Left lung (tissue), 10 donors: ENCODE results near the gene CCDC33. TPM values are rescaled to one million over a fixed set of nuclear protein-coding genes. Genes with fewer than 3 reads are reported as not detected.

Source experiments
- ATAC-seq: fragments of 200-7000 bp; cut with Tn5 transposase; one replicate; pipeline ENCODE4 v1.9.1; 2020; ENCODE audit warnings: moderate library complexity
- DNase-seq, 4 donors: peaks; one replicate each; pipeline ENCODE4 v3.0.0-alpha.2; 2013 to 2020
- H3K27ac ChIP-seq, 2 donors: fragments of 200-600 bp; sonication (generic) in 1 of 2; one replicate each; pipeline versions ENCODE4 v1.5.0 to v1.8.0; 2020 to 2021
- H3K27me3 ChIP-seq, 2 donors: fragments of 200-600 bp; sonication (generic) in 1 of 2; one replicate each; pipeline versions ENCODE4 v1.5.0 to v1.8.0; 2020 to 2021
- H3K36me3 ChIP-seq, 2 donors: fragments of 200-600 bp; sonication (generic) in 1 of 2; one replicate each; pipeline versions ENCODE4 v1.5.0 to v1.8.0; 2020 to 2021
- H3K4me1 ChIP-seq, 2 donors: fragments of 200-600 bp; one replicate each; pipeline ENCODE4 v1.8.0; 2021
- H3K4me3 ChIP-seq, 2 donors: fragments of 200-600 bp; sonication (generic) in 1 of 2; one replicate each; pipeline versions ENCODE4 v1.5.0 to v1.8.0; 2020 to 2021; ENCODE audit warnings: mild to moderate bottlenecking in 1 of 2
- H3K9me3 ChIP-seq, 2 donors: fragments of 200-600 bp; sonication (generic) in 1 of 2; one replicate each; pipeline versions ENCODE4 v1.5.0 to v1.8.0; 2020 to 2021
- intact Hi-C, 2 donors: fragments of 100-400 bp; cut with DNase I; formaldehyde crosslinking; loops; one replicate each; pipeline versions ENCODE4 v1.11.2 to v1.14.2; 2022
- polyA plus RNA-seq, 6 donors: library from polyadenylated mRNA; unstranded; fragments of 120-200 nt; gene quantifications; one replicate each; pipeline ENCODE4 v1.2.1, GENCODE V29; 2013; ENCODE audit not compliant: insufficient read length in 6 of 6
- total RNA-seq, 2 donors: library from RNA; stranded (reverse); fragmentation: NEBNext Ultra II Directional; extraction: Animal tissue kit (Norgen Biotek cat#: 25700); gene quantifications; one replicate each; pipeline ENCODE4 v1.2.1, GENCODE V29; 2021
- TF ChIP-seq, protein P1 (sequence below), 2 donors: fragments of 200-600 bp; sonication (generic) in 1 of 2; IDR thresholded peaks; one replicate each; pipeline versions ENCODE4 v1.5.0 to v1.8.0; 2021; ENCODE audit warnings: antibody characterized with exemption in 2 of 2
- donor health status: DM: no; HTN: yes; CAD: no.
- donor health status: DM: no; HTN: no; CAD: no.

CCDC33 gene
- total and polyA plus RNA-seq, 8 donors = 1.00 to 3.2 (median 1.9) TPM; not detected in 1

DNA sequence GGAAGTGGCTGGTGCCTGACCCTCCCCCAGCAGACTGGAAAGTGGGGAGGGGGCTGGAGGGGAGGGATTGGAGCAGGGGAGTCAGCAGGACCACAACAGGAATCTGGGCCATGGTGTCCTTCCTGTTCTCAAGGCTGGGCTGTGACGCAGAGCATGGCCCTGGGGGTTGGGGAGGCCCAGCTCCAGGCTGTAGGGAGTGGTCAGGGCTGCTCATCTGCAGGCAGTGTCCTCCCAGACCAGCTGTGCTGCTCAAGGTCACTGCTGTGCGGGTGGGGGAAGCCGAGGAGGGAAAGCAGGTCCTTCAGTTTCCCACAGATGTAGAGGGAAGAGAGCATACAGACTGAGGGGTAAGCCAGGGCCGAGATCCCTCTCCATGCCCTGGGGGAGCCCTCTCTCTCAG, 90.6 kb downstream of the CCDC33 start:
- H3K27me3 ChIP-seq = no peaks in the 10 kb centered on the region
- no peak overlapping the region for H3K4me3 ChIP-seq
- ATAC-seq (no peak), DNase-seq (no peak)
- no peaks in the 10 kb centered on the region for H3K36me3 ChIP-seq
- intact Hi-C loops = no loop called here
- no peaks in the 10 kb centered on the region for H3K9me3 ChIP-seq
- no peaks in the 10 kb centered on the region for H3K4me1 ChIP-seq
- TF ChIP-seq, protein P1, sequence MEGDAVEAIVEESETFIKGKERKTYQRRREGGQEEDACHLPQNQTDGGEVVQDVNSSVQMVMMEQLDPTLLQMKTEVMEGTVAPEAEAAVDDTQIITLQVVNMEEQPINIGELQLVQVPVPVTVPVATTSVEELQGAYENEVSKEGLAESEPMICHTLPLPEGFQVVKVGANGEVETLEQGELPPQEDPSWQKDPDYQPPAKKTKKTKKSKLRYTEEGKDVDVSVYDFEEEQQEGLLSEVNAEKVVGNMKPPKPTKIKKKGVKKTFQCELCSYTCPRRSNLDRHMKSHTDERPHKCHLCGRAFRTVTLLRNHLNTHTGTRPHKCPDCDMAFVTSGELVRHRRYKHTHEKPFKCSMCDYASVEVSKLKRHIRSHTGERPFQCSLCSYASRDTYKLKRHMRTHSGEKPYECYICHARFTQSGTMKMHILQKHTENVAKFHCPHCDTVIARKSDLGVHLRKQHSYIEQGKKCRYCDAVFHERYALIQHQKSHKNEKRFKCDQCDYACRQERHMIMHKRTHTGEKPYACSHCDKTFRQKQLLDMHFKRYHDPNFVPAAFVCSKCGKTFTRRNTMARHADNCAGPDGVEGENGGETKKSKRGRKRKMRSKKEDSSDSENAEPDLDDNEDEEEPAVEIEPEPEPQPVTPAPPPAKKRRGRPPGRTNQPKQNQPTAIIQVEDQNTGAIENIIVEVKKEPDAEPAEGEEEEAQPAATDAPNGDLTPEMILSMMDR (IDR thresholded peaks at IDR 0.05) = no peak
- H3K27ac ChIP-seq = no peak overlapping the region

DNA sequence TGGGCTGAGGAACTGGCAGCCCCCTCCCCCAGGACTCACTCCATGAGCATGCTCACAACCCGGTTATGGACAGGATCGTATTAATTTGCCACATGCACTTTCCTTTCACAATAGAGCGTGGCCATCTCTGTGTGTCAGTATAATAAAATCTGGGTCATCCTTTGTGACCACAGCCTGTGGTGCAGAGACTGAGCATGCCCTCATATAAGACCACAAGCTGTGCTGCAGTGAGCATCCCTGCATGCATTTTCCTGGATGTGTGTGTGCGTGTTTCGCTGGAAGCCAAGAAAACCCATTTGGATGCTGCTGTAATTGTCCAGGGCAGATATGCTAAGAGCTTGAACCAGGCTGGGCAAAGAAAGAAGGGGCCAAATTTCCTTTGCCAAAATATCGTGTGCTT, 91.6 kb downstream of the CCDC33 start:
- intact Hi-C loops = no loop called here
- TF ChIP-seq, protein P1 (IDR thresholded peaks at IDR 0.05) = no peak
- no peak for ATAC-seq

DNA sequence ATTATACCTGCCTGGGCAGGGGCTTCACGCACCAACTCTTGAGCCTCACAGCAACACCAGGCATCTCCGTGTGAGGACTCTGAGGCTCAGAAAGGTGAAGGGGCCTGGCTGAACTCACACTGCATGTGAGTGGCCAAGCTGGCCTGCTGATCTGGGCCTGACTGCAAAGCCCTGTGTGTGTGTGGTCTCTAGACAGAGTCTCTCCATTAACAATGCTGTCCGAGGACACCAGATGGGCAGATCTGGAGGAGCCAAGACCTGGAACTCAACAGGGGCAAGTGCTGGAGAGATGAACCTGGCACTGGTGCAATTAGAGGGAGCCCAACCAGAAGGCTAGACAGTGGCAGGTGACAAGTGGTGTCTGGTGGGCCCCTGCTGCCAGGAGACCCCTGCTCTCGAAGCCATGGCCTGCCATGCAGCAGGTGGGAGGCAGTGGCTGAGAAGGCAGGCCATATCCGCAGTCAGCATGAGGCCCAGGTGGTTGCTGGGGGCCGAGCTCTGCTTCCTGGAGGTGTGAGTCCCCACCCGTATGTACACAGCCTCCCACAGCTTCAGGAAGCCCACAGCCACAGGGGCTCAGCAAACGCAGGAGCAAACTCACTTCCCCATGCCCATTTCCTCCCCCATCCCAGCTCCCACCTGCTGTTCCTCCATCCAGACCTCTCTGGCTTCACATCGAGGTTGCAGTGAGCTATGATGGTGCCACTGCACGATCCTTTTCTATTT, 92.4 kb downstream of the CCDC33 start:
- intact Hi-C loops = no loop called here
- no peak for ATAC-seq

More for the DNA sequence above, 91.6 kb downstream of the CCDC33 start:
- Histone ChIP-seq H3K4me1 (no peaks in the 10 kb centered on the region), H3K4me3 (no peak overlapping the region), H3K36me3 (no peaks in the 10 kb centered on the region), H3K27ac (no peak overlapping the region), H3K27me3 (no peaks in the 10 kb centered on the region), H3K9me3 (no peaks in the 10 kb centered on the region)
- no peak for DNase-seq

DNA sequence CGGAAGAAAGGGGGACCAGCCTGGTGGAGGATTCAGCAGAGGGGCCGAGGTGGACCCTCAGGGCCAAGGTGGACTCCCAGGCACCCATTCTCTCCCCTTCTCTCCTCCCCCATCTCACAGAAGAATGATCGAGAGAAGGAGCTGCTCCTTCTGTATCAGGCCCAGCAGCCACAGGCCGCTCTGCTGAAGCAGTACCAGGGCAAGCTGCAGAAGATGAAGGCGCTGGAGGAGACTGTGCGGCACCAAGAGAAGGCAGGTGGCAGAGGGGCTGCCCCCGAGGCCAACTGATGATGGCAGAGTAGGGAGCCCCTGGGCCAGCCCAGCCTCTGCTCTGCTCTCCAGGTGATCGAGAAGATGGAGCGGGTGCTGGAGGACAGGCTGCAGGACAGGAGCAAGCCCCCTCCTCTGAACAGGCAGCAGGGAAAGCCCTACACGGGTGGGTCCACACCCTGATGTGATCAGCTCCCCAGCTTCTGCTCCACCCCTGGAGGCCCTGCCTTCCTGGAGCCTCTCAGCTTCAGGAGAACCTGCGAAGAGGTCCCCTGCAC, 94.8 kb downstream of the CCDC33 start:
- ATAC-seq (no peak), DNase-seq (no peak)
- intact Hi-C loops = no loop called here
- no peaks in the 10 kb centered on the region for H3K9me3 ChIP-seq
- no peak overlapping the region for H3K27ac ChIP-seq
- TF ChIP-seq, protein P1 (IDR thresholded peaks at IDR 0.05) = no peak
- H3K36me3 ChIP-seq = no peaks in the 10 kb centered on the region
- H3K4me3 ChIP-seq = no peak overlapping the region
- H3K4me1 ChIP-seq = no peaks in the 10 kb centered on the region
- no peaks in the 10 kb centered on the region for H3K27me3 ChIP-seq

More for the DNA sequence above, 92.4 kb downstream of the CCDC33 start:
- Histone ChIP-seq H3K4me3 (no peak overlapping the region), H3K27ac (no peak overlapping the region), H3K27me3 (no peaks in the 10 kb centered on the region), H3K9me3 (no peaks in the 10 kb centered on the region), H3K4me1 (no peaks in the 10 kb centered on the region), H3K36me3 (no peaks in the 10 kb centered on the region)
- DNase-seq = peak in 1 of 4 donors; percentile 50
- TF ChIP-seq, protein P1 (IDR thresholded peaks at IDR 0.05) = no peak

DNA sequence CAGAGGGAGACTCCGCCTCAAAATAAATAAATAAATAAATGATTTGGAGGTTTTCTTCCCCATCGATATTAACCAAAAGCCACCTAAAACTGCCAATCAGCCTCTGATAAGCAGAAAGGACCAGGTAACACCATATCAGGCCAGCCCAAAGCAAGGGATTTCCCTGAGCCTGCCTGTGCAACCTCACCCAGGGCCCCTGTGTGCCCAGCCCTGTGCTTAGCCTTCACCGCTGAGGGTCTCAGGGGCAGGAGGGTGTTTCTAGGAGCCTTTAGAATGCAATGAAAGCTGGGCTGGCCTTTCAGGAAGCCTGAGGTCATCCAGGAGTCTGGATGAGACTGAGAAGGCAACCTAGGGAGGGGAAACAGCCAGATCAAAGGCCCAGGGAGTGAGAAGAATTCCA, 95.9 kb downstream of the CCDC33 start:
- TF ChIP-seq, protein P1 (IDR thresholded peaks at IDR 0.05) = no peak
- DNase-seq (no peak), ATAC-seq (no peak)
- H3K27ac ChIP-seq = no peak overlapping the region
- H3K9me3 ChIP-seq = no peaks in the 10 kb centered on the region
- H3K4me1 ChIP-seq = no peaks in the 10 kb centered on the region
- H3K4me3 ChIP-seq = no peak overlapping the region
- H3K27me3 ChIP-seq = no peaks in the 10 kb centered on the region
- intact Hi-C loops = no loop called here
- no peaks in the 10 kb centered on the region for H3K36me3 ChIP-seq
